Skeletal muscle cell (primary cell): ENCODE data around the gene MAD1L1.
"Not testable (repeated sequence)": the region's sequence is repeated elsewhere in the genome, so short reads cannot be mapped to it uniquely, and the experiment has no call there.

Experiments
- DNase-seq: peaks from one replicate; pipeline ENCODE4 v3.0.0-alpha.2; 2010; ENCODE audit warnings: low read depth
- H3K4me3 ChIP-seq: 2 replicates; pipeline ENCODE4 v1.5.1; 2011; ENCODE audit warnings: low read depth, mild to moderate bottlenecking, control low read depth, low read length, moderate library complexity

MAD1L1 gene

GRCh38 chr7:1975581-1975980 lies 257.2 kb downstream of the MAD1L1 start:
- H3K4me3 ChIP-seq = no peak overlapping the region
- DNase-seq = no peak

GRCh38 chr7:1975179-1975578 lies 257.6 kb downstream of the MAD1L1 start:
- DNase-seq = no peak
- no peak overlapping the region for H3K4me3 ChIP-seq

- no peak for DNase-seq
- no peak overlapping the region for H3K4me3 ChIP-seq
Observed at GRCh38 chr7:1974290-1975101, 258.2 kb downstream of the MAD1L1 start.

- DNase-seq = no peak
Observed at GRCh38 chr7:1973321-1974251, 259.2 kb downstream of the MAD1L1 start.

GRCh38 chr7:1972744-1973143 lies 260.0 kb downstream of the MAD1L1 start:
- DNase-seq = no peak
- no peak overlapping the region for H3K4me3 ChIP-seq

More at GRCh38 chr7:1973321-1974251, 259.2 kb downstream of the MAD1L1 start:
- H3K4me3 ChIP-seq = no peak overlapping the region

- no peak for DNase-seq
- H3K4me3 ChIP-seq = no peak overlapping the region
Observed at GRCh38 chr7:1971946-1972654, 260.6 kb downstream of the MAD1L1 start.

- no peak overlapping the region for H3K4me3 ChIP-seq
- DNase-seq = no peak
Observed at GRCh38 chr7:1970895-1971294, 261.9 kb downstream of the MAD1L1 start.

GRCh38 chr7:1970285-1970660 lies 262.5 kb downstream of the MAD1L1 start:
- not testable (repeated sequence) for H3K4me3 ChIP-seq, DNase-seq

- DNase-seq = no peak
- no peak overlapping the region for H3K4me3 ChIP-seq
Observed at GRCh38 chr7:1969459-1970284, 263.1 kb downstream of the MAD1L1 start.

- no peak for DNase-seq
Observed at GRCh38 chr7:1968397-1969111, 264.2 kb downstream of the MAD1L1 start.

GRCh38 chr7:1967512-1968396 lies 265.0 kb downstream of the MAD1L1 start:
- no peak overlapping the region for H3K4me3 ChIP-seq
- no peak for DNase-seq

More at GRCh38 chr7:1968397-1969111, 264.2 kb downstream of the MAD1L1 start:
- no peak overlapping the region for H3K4me3 ChIP-seq

GRCh38 chr7:1966631-1967200 lies 266.0 kb downstream of the MAD1L1 start:
- no peak for DNase-seq

GRCh38 chr7:1965579-1966294 lies 267.0 kb downstream of the MAD1L1 start:
- H3K4me3 ChIP-seq = no peak overlapping the region
- no peak for DNase-seq

More at GRCh38 chr7:1966631-1967200, 266.0 kb downstream of the MAD1L1 start:
- no peak overlapping the region for H3K4me3 ChIP-seq

- no peak for DNase-seq
- H3K4me3 ChIP-seq = no peak overlapping the region
Observed at GRCh38 chr7:1964913-1965578, 267.7 kb downstream of the MAD1L1 start.

- no peak for DNase-seq
Observed at GRCh38 chr7:1964211-1964912, 268.4 kb downstream of the MAD1L1 start.

More at GRCh38 chr7:1964211-1964912, 268.4 kb downstream of the MAD1L1 start:
- H3K4me3 ChIP-seq = no peak overlapping the region
